NCI-H2029 treated with DMSO at 0.1 percent for 48 hours (cell line): ENCODE data around the gene MIAT.
"Not testable (repeated sequence)": the region's sequence is repeated elsewhere in the genome, so short reads cannot be mapped to it uniquely, and the experiment has no call there.

Experiments used
- DNase-seq: peaks from one replicate; lab custom pipeline; 2025; lab: John Stamatoyannopoulos, UW

Gene MIAT

GRCh38 chr22:26656891-26657851, at the start of gene MIAT:
TSS of gene MIAT (plus strand) at chr22:26657588.
- peak; percentile 12 for DNase-seq

GRCh38 chr22:26608129-26608528, 49.3 kb upstream of the MIAT start:
- no peak for DNase-seq

- DNase-seq = no peak
These were observed 48.1 kb upstream of the MIAT start for GRCh38 chr22:26609287-26609686.

- DNase-seq = no peak
These were observed 47.1 kb upstream of the MIAT start for GRCh38 chr22:26610072-26610958.

- no peak for DNase-seq
These were observed 46.4 kb upstream of the MIAT start for GRCh38 chr22:26610996-26611395.

- DNase-seq = no peak
These were observed 44.7 kb upstream of the MIAT start for GRCh38 chr22:26612652-26613051.

GRCh38 chr22:26613753-26614152, 43.6 kb upstream of the MIAT start:
- DNase-seq = not testable (repeated sequence)

GRCh38 chr22:26614322-26614721, 43.1 kb upstream of the MIAT start:
- no peak for DNase-seq

- DNase-seq = no peak
These were observed 42.2 kb upstream of the MIAT start for GRCh38 chr22:26615149-26615548.

GRCh38 chr22:26615830-26616435, 41.5 kb upstream of the MIAT start:
- DNase-seq = no peak

GRCh38 chr22:26616650-26617049, 40.7 kb upstream of the MIAT start:
- no peak for DNase-seq

GRCh38 chr22:26617271-26618199, 39.9 kb upstream of the MIAT start, which contains the start of gene CRYBB1:
TSS of gene CRYBB1 (minus strand) at chr22:26618027. CDS start at chr22:26616319, 1,708 bp downstream.
- no peak for DNase-seq

GRCh38 chr22:26618455-26618854, 38.9 kb upstream of the MIAT start:
- DNase-seq = no peak

- DNase-seq = no peak
These were observed 37.9 kb upstream of the MIAT start for GRCh38 chr22:26619510-26619909.

GRCh38 chr22:26620197-26620596, 37.2 kb upstream of the MIAT start:
- DNase-seq = no peak

GRCh38 chr22:26621663-26622062, 35.7 kb upstream of the MIAT start, which contains the start of gene CRYBA4:
TSS of gene CRYBA4 (plus strand) at chr22:26621963. CDS start at chr22:26622597, 634 bp downstream.
- DNase-seq = no peak

- no peak for DNase-seq
These were observed 33.4 kb upstream of the MIAT start for GRCh38 chr22:26623984-26624383.

GRCh38 chr22:26624803-26625202, 32.6 kb upstream of the MIAT start:
- DNase-seq = no peak

- DNase-seq = no peak
These were observed 27.2 kb upstream of the MIAT start for GRCh38 chr22:26629988-26630761.

GRCh38 chr22:26631282-26631681, 26.1 kb upstream of the MIAT start:
- DNase-seq = no peak
